HEK293 (cell line): ENCODE data around the gene LAMA5.
A peak's percentile ranks its signal among the peaks of the same experiment; 100 is the strongest.

Experiments used
- CTCF ChIA-PET: fragments of 350-600 bp; formaldehyde crosslinking; extraction: SDS; loops from one replicate; lab custom pipeline; 2021; ENCODE audit warnings: antibody characterized with exemption; lab: Yijun Ruan, JAX
- POLR2A ChIA-PET: fragments of 300-600 bp; formaldehyde crosslinking; extraction: SDS; loops from one replicate; lab custom pipeline; 2020; ENCODE audit warnings: antibody characterized with exemption, inconsistent platforms; lab: Yijun Ruan, JAX
- H3K27ac ChIP-seq: fragments of 200-500 bp; sonication (Bioruptor generic); 2 replicates; pipeline ENCODE4 v1.5.1; 2014; ENCODE audit warnings: low read depth, low read length, control low read depth, inconsistent platforms; ENCODE audit errors: extremely low read depth
- H3K36me3 ChIP-seq, 2 experiments: fragments of 200-500 bp in 1 of 2; sonication (Bioruptor generic) in 1 of 2; 1 replicate in 1 of 2; 2 replicates in 1 of 2; pipeline ENCODE4 v1.5.1; 2014 to 2017; ENCODE audit warnings: inconsistent platforms in 2 of 2, low read length in 2 of 2; ENCODE audit not compliant: control insufficient read depth in 2 of 2, insufficient read depth in 1 of 2
- H3K4me1 ChIP-seq: fragments of 200-500 bp; sonication (Bioruptor generic); 2 replicates; pipeline ENCODE4 v1.5.1; 2014; ENCODE audit warnings: mild to moderate bottlenecking, low read length, inconsistent platforms; ENCODE audit not compliant: control insufficient read depth, insufficient read depth
- H3K4me3 ChIP-seq: 2 replicates; pipeline ENCODE4 v1.5.1; 2011; ENCODE audit warnings: low read depth, mild to moderate bottlenecking, control low read depth, low read length, moderate library complexity
- H3K9me3 ChIP-seq: fragments of 200-500 bp; sonication (Bioruptor generic); 2 replicates; pipeline ENCODE4 v1.5.1; 2014; ENCODE audit warnings: low read depth, low read length, inconsistent platforms; ENCODE audit not compliant: control insufficient read depth, insufficient read depth
- HOXD13 ChIP-seq: sonication (generic); formaldehyde crosslinking; IDR thresholded peaks from 2 replicates; pipeline ENCODE4 v1.8.0; 2022; ENCODE audit warnings: missing genetic modification reagents, borderline replicate concordance
- IKZF3 ChIP-seq: fragments of 450-650 bp; IDR thresholded peaks from 2 replicates; pipeline ENCODE4 v1.5.0; 2018; ENCODE audit warnings: missing biosample characterization, mild to moderate bottlenecking, missing genetic modification characterization, moderate library complexity
- KLF16 ChIP-seq: fragments of 450-650 bp; formaldehyde crosslinking; IDR thresholded peaks from 2 replicates; pipeline ENCODE4 v1.5.1; 2017; ENCODE audit warnings: missing biosample characterization, missing genetic modification characterization
- SALL2 ChIP-seq: fragments of 450-650 bp; formaldehyde crosslinking; IDR thresholded peaks from 2 replicates; pipeline ENCODE4 v1.5.0; 2017; ENCODE audit warnings: missing biosample characterization, mild to moderate bottlenecking, missing genetic modification characterization, borderline replicate concordance
- SCRT1 ChIP-seq: fragments of 450-650 bp; formaldehyde crosslinking; IDR thresholded peaks from 2 replicates; pipeline ENCODE4 v1.5.1; 2016; ENCODE audit warnings: missing biosample characterization, missing genetic modification characterization, borderline replicate concordance
- SETDB1 ChIP-seq: IDR thresholded peaks from one replicate; pipeline ENCODE4 v1.6.1; 2017; ENCODE audit warnings: mild to moderate bottlenecking, low read length, moderate library complexity, mixed read lengths; ENCODE audit not compliant: insufficient read length
- SP2 ChIP-seq: fragments of 450-650 bp; formaldehyde crosslinking; IDR thresholded peaks from 2 replicates; pipeline ENCODE4 v1.5.1; 2016; ENCODE audit warnings: missing biosample characterization, missing genetic modification characterization
- ZBTB21 ChIP-seq: fragments of 450-650 bp; formaldehyde crosslinking; IDR thresholded peaks from 2 replicates; pipeline ENCODE4 v1.5.1; 2017; ENCODE audit warnings: missing biosample characterization, missing genetic modification characterization
- ZBTB48 ChIP-seq: fragments of 450-650 bp; formaldehyde crosslinking; IDR thresholded peaks from 2 replicates; pipeline ENCODE4 v1.5.1; 2016; ENCODE audit warnings: missing biosample characterization, missing genetic modification characterization
- ZFP41 ChIP-seq: fragments of 450-650 bp; formaldehyde crosslinking; IDR thresholded peaks from 2 replicates; pipeline ENCODE4 v1.5.1; 2016; ENCODE audit warnings: missing biosample characterization, missing genetic modification characterization, borderline replicate concordance
- ZFP69B ChIP-seq: fragments of 450-650 bp; formaldehyde crosslinking; IDR thresholded peaks from 2 replicates; pipeline ENCODE4 v1.5.1; 2016; ENCODE audit warnings: missing biosample characterization, missing genetic modification characterization
- ZNF132 ChIP-seq: fragments of 450-650 bp; formaldehyde crosslinking; IDR thresholded peaks from 2 replicates; pipeline ENCODE4 v1.5.1; 2017; ENCODE audit warnings: missing biosample characterization, missing genetic modification characterization, borderline replicate concordance
- ZNF133 ChIP-seq: fragments of 450-650 bp; formaldehyde crosslinking; IDR thresholded peaks from 2 replicates; pipeline ENCODE4 v1.5.1; 2016; ENCODE audit warnings: missing biosample characterization, missing genetic modification characterization
- ZNF155 ChIP-seq: fragments of 450-650 bp; formaldehyde crosslinking; IDR thresholded peaks from 2 replicates; pipeline ENCODE4 v1.5.1; 2016; ENCODE audit warnings: missing biosample characterization, missing genetic modification characterization
- ZNF211 ChIP-seq: fragments of 450-650 bp; formaldehyde crosslinking; IDR thresholded peaks from 2 replicates; pipeline ENCODE4 v1.5.1; 2016; ENCODE audit warnings: low read depth, missing biosample characterization, missing genetic modification characterization
- ZNF292 ChIP-seq: fragments of 450-650 bp; formaldehyde crosslinking; IDR thresholded peaks from 2 replicates; pipeline ENCODE4 v1.5.1; 2016; ENCODE audit warnings: low read depth, missing biosample characterization, missing genetic modification characterization, borderline replicate concordance
- ZNF366 ChIP-seq: fragments of 450-650 bp; formaldehyde crosslinking; conservative IDR thresholded peaks from 2 replicates; pipeline ENCODE4 v1.5.1; 2016; ENCODE audit warnings: missing biosample characterization, missing genetic modification characterization
- ZNF37A ChIP-seq: fragments of 450-650 bp; IDR thresholded peaks from 2 replicates; pipeline ENCODE4 v1.5.1; 2018; ENCODE audit warnings: missing biosample characterization, missing genetic modification characterization
- ZNF391 ChIP-seq: fragments of 450-650 bp; formaldehyde crosslinking; IDR thresholded peaks from 2 replicates; pipeline ENCODE4 v1.5.1; 2016; ENCODE audit warnings: low read depth, missing biosample characterization, missing genetic modification characterization, borderline replicate concordance
- ZNF394 ChIP-seq: fragments of 450-650 bp; formaldehyde crosslinking; IDR thresholded peaks from 2 replicates; pipeline ENCODE4 v1.5.1; 2016; ENCODE audit warnings: missing biosample characterization, missing genetic modification characterization, mild to moderate bottlenecking, moderate library complexity, borderline replicate concordance
- ZNF544 ChIP-seq: fragments of 450-650 bp; formaldehyde crosslinking; IDR thresholded peaks from 2 replicates; pipeline ENCODE4 v1.5.0; 2017; ENCODE audit warnings: missing biosample characterization, missing genetic modification characterization
- ZNF561 ChIP-seq: fragments of 450-650 bp; IDR thresholded peaks from 2 replicates; pipeline ENCODE4 v1.5.1; 2018; ENCODE audit warnings: missing biosample characterization, missing genetic modification characterization, borderline replicate concordance
- ZNF629 ChIP-seq: fragments of 450-650 bp; formaldehyde crosslinking; IDR thresholded peaks from 2 replicates; pipeline ENCODE4 v1.5.1; 2017; ENCODE audit warnings: missing biosample characterization, missing genetic modification characterization
- ZNF660 ChIP-seq: fragments of 450-650 bp; IDR thresholded peaks from 2 replicates; pipeline ENCODE4 v1.5.1; 2018; ENCODE audit warnings: missing biosample characterization, mild to moderate bottlenecking, missing genetic modification characterization
- ZSCAN16 ChIP-seq: fragments of 450-650 bp; formaldehyde crosslinking; IDR thresholded peaks from 2 replicates; pipeline ENCODE4 v1.5.1; 2016; ENCODE audit warnings: missing biosample characterization, missing genetic modification characterization
- TF ChIP-seq, protein P1 (sequence below): fragments of 450-650 bp; formaldehyde crosslinking; IDR thresholded peaks from 2 replicates; pipeline ENCODE4 v1.5.1; 2016; ENCODE audit warnings: missing biosample characterization, missing genetic modification characterization
- TF ChIP-seq, protein P2 (sequence below): fragments of 450-650 bp; formaldehyde crosslinking; IDR thresholded peaks from 2 replicates; pipeline ENCODE4 v1.5.1; 2017; ENCODE audit warnings: missing biosample characterization, mild to moderate bottlenecking, missing genetic modification characterization, moderate library complexity

The LAMA5 gene

DNA sequence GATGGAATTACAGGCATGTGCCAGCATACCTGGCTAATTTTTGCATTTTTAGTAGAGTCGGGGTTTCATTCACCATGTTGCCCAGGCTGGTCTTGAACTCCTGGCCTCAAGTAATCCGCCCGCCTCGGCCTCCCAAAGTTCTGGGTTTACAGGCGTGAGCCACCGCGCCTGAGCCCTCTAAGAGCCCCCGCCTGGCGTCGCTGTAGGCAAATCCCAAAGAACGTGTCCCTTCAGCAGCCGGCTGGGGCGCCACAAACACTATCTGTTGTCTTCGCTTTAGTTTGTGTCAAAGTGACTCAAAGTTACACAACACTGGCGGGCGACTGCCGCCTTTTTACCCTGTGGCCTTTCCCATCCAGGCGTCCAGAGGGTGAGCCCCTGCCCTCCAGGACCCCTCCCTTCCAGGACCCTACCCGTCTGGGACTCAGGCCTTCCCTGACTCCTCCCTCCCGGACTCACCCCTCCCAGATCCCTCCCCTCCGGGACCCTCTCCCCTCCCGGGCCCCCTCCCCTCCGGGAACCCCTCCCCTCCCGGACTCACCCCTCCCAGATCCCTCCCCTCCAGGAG, 65.3 kb downstream of the LAMA5 start (continued):
- TF ChIP-seq ZBTB48 (tag by site-specific recombination): peak; percentile 9; the same call in 1 of the 2 replicates
- no peak for TF ChIP-seq ZNF37A (tag by site-specific recombination)
- peak; percentile 97 for TF ChIP-seq ZNF561 (tag by site-specific recombination)
- TF ChIP-seq, protein P1, sequence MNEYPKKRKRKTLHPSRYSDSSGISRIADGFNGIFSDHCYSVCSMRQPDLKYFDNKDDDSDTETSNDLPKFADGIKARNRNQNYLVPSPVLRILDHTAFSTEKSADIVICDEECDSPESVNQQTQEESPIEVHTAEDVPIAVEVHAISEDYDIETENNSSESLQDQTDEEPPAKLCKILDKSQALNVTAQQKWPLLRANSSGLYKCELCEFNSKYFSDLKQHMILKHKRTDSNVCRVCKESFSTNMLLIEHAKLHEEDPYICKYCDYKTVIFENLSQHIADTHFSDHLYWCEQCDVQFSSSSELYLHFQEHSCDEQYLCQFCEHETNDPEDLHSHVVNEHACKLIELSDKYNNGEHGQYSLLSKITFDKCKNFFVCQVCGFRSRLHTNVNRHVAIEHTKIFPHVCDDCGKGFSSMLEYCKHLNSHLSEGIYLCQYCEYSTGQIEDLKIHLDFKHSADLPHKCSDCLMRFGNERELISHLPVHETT (tag by site-specific recombination): peak; percentile 15; the same call in 1 of the 2 replicates
- peak; percentile 81 for TF ChIP-seq KLF16 (tag by site-specific recombination)
- peak; percentile 43 for TF ChIP-seq ZBTB21 (tag by site-specific recombination)
- TF ChIP-seq ZFP41 (tag by site-specific recombination): no peak
- TF ChIP-seq ZNF132 (tag by site-specific recombination): no peak
- no peak; the same call in 1 of the 2 replicates for TF ChIP-seq SCRT1 (tag by site-specific recombination)
- TF ChIP-seq ZNF133 (tag by site-specific recombination): no peak
- peak; percentile 79; the same call in 1 of the 2 replicates for TF ChIP-seq IKZF3 (tag by site-specific recombination)
- peak; percentile 62 for TF ChIP-seq ZNF629
- TF ChIP-seq SETDB1: no peak

DNA sequence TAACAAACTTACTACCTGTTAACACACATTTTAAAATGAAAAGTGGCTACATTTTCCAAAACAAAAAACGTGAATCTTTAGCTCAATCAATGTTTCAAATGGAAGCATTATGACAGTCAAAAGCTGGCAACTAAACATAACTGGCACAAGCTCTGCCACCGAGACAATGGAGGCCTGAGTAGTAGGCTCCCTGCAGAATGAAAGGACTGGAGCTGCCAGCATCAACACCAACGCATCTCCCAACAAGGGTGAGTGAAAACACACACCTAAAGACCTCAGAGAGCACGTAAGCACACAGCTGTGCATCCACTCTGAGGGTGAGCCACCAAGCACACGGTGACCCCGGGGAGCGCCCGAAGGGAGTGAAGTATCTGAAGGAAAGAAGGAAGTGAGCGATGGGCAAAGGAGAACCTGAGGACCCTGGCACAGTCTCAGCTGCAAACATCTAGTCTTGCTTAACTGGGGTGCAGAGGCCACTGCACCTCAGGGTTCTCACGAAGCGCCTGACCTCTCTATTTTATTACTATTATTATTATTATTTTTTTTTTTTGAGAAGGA, 65.9 kb downstream of the LAMA5 start:
- no peaks in the 10 kb centered on the region for H3K9me3 ChIP-seq
- POLR2A ChIA-PET: interaction anchor here (0.7 to 1.1 kb wide), 2 partner anchors 65 to 106 kb away, joined by 3 read pairs; no protein-coding TSS in a partner anchor
- peaks cover 8% of the 10 kb centered on the region for H3K4me1 ChIP-seq
- CTCF ChIA-PET: interaction anchor here (0.6 to 3.0 kb wide), 12 partner anchors 63 to 620 kb away, joined by 3 to 32 read pairs (median 3); no protein-coding TSS in a partner anchor
- TF ChIP-seq ZSCAN16 (tag by site-specific recombination) (no peak), SALL2 (tag by site-specific recombination) (no peak), ZNF391 (no peak), ZNF292 (no peak), ZNF155 (tag by site-specific recombination) (no peak), ZFP69B (no peak), ZNF544 (tag by site-specific recombination) (no peak), ZNF660 (tag by site-specific recombination) (no peak), ZNF394 (tag by site-specific recombination) (no peak), SP2 (no peak), HOXD13 (CRISPR knock-in tag) (no peak), ZNF211 (no peak), ZNF366 (tag by site-specific recombination) (no peak)
- TF ChIP-seq, protein P2, sequence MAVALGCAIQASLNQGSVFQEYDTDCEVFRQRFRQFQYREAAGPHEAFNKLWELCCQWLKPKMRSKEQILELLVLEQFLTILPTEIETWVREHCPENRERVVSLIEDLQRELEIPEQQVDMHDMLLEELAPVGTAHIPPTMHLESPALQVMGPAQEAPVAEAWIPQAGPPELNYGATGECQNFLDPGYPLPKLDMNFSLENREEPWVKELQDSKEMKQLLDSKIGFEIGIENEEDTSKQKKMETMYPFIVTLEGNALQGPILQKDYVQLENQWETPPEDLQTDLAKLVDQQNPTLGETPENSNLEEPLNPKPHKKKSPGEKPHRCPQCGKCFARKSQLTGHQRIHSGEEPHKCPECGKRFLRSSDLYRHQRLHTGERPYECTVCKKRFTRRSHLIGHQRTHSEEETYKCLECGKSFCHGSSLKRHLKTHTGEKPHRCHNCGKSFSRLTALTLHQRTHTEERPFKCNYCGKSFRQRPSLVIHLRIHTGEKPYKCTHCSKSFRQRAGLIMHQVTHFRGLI (tag by site-specific recombination): no peak
- H3K27ac ChIP-seq: no peak overlapping the region
- H3K4me3 ChIP-seq: no peak overlapping the region
- H3K36me3 ChIP-seq: peaks cover 0 to 55% of the 10 kb centered on the region in 2 experiments; a peak in 1 of 3 replicates
